ENCODE results near the gene FAM110D.
A peak's percentile ranks its signal among the peaks of the same experiment; 100 is the strongest.

FAM110D gene

GRCh38 chr1:26190373-26190987 lies 31.6 kb downstream of the FAM110D start, which contains the start of gene CATSPER4:
Gene CATSPER4 (plus strand): TSS chr1:26190602. CDS start chr1:26190628, 26 bp downstream.
- DNase-seq, result peak; percentile 46

- peak; percentile 17 for DNase-seq
Observed at GRCh38 chr1:26191739-26192138, 32.9 kb downstream of the FAM110D start.

- DNase-seq, result no peak
Observed at GRCh38 chr1:26195805-26196204, 36.9 kb downstream of the FAM110D start.

- DNase-seq, result no peak
Observed at GRCh38 chr1:26197301-26197700, 38.4 kb downstream of the FAM110D start.

- no peak for DNase-seq
Observed at GRCh38 chr1:26197813-26198212, 38.9 kb downstream of the FAM110D start.

- no peak for DNase-seq
Observed at GRCh38 chr1:26200413-26200812, 41.5 kb downstream of the FAM110D start.

- no peak for DNase-seq
Observed at GRCh38 chr1:26203642-26204318, 44.9 kb downstream of the FAM110D start.

- no peak for DNase-seq
Observed at GRCh38 chr1:26210147-26210870, 51.4 kb downstream of the FAM110D start.

GRCh38 chr1:26212726-26213125 lies 53.8 kb downstream of the FAM110D start:
- no peak for DNase-seq

- no peak for DNase-seq
Observed at GRCh38 chr1:26213335-26213905, 54.5 kb downstream of the FAM110D start.
